HCT116 (cell line): Measurements from ENCODE around the gene FNDC1. TPM values are rescaled to one million over a fixed set of nuclear protein-coding genes. Genes with fewer than 3 reads are reported as not detected.

ENCODE experiments used
- ATAC-seq: fragments of 200-7000 bp; cut with Tn5 transposase; 2 replicates; pipeline ENCODE4 v1.9.1; 2020; ENCODE audit warnings: mild to moderate bottlenecking, moderate library complexity
- BruUV-seq: library from RNA; stranded (reverse); fragments of 400-500 nt; replicated peaks from 2 replicates; lab custom pipeline; 2021; lab: Mats Ljungman, UMichigan
- CTCF ChIA-PET: fragments of 300-600 bp; sonication (Branson Sonifier 250); formaldehyde crosslinking; loops from one replicate; lab custom pipeline; 2021; ENCODE audit warnings: antibody characterized with exemption; lab: Charles Lee
- POLR2A ChIA-PET: fragments of 300-600, 350-600 bp; sonication (Branson Sonifier 250); formaldehyde crosslinking; loops from one replicate; lab custom pipeline; 2021; ENCODE audit warnings: antibody characterized with exemption; lab: Charles Lee
- RAD21 ChIA-PET, 2 experiments: fragments of 300-600 bp; sonication (Branson Sonifier 250); formaldehyde crosslinking; loops; one replicate each; lab custom pipeline; 2023; ENCODE audit warnings: low total read pairs in 2 of 2; ENCODE audit not compliant: uncharacterized antibody in 2 of 2, unreplicated experiment in 2 of 2, low non-redundant PET in 1 of 2; lab: Charles Lee
- DNase-seq: peaks from one replicate; pipeline ENCODE4 v3.0.0-alpha.2; 2010; ENCODE audit warnings: low read depth, low spot score
- H2AFZ ChIP-seq: fragments of 200-600 bp; shearing (Covaris generic), sonication (generic); 2 replicates; pipeline ENCODE4 v1.6.1; 2017; ENCODE audit warnings: low read depth, mixed run types, mixed read lengths, antibody characterized with exemption, low read length; ENCODE audit not compliant: poor library complexity, severe bottlenecking
- H3K27ac ChIP-seq: 2 replicates; pipeline ENCODE4 v1.5.1; 2012; ENCODE audit warnings: low read depth, low read length
- H3K27me3 ChIP-seq: fragments of 200-600 bp; sonication (generic); 2 replicates; pipeline ENCODE4 v1.6.1; 2016; ENCODE audit warnings: mixed run types, low read length, mixed read lengths; ENCODE audit not compliant: insufficient read depth
- H3K36me3 ChIP-seq, 2 experiments: fragments of 200-500 bp in 1 of 2; fragments of 200-600 bp in 1 of 2; sonication (Bioruptor generic) in 1 of 2; sonication (generic) in 1 of 2; 2 replicates each; pipeline versions ENCODE4 v1.5.1 to v1.6.1; 2014 to 2016; ENCODE audit warnings: low read length in 2 of 2, inconsistent platforms in 1 of 2, mixed read lengths in 1 of 2, mixed run types in 1 of 2; ENCODE audit not compliant: insufficient read depth in 2 of 2, control insufficient read depth in 1 of 2
- H3K4me1 ChIP-seq, 2 experiments: fragments of 200-600 bp in 1 of 2; sonication (generic) in 1 of 2; 2 replicates each; pipeline versions ENCODE4 v1.5.1 to v1.6.1; 2012 to 2017; ENCODE audit warnings: low read length in 2 of 2, inconsistent platforms in 1 of 2, mild to moderate bottlenecking in 1 of 2, mixed read lengths in 1 of 2, mixed run types in 1 of 2, moderate library complexity in 1 of 2; ENCODE audit not compliant: insufficient read depth in 2 of 2, control insufficient read depth in 1 of 2
- H3K4me2 ChIP-seq: fragments of 200-600 bp; sonication (generic); 2 replicates; pipeline ENCODE4 v1.6.1; 2017; ENCODE audit warnings: mixed run types, low read length, mixed read lengths
- H3K4me3 ChIP-seq, 2 experiments: fragments of 200-600 bp in 1 of 2; sonication (generic) in 1 of 2; replicated peaks in 1 of 2; 2 replicates each; pipeline ENCODE4 v1.5.1; 2011 to 2016; ENCODE audit warnings: low read length in 2 of 2, control low read depth in 1 of 2, low read depth in 1 of 2, mild to moderate bottlenecking in 1 of 2, mixed read lengths in 1 of 2, mixed run types in 1 of 2
- H3K79me2 ChIP-seq: fragments of 200-600 bp; sonication (generic); 2 replicates; pipeline ENCODE4 v1.6.1; 2017; ENCODE audit warnings: mild to moderate bottlenecking, mixed run types, low read length, moderate library complexity, mixed read lengths; ENCODE audit not compliant: insufficient read depth
- H3K9ac ChIP-seq: fragments of 200-600 bp; sonication (generic); 2 replicates; pipeline ENCODE4 v1.6.1; 2016; ENCODE audit warnings: low read length, mixed read lengths
- H3K9me2 ChIP-seq: fragments of 200-600 bp; sonication (generic), shearing (Covaris generic); 2 replicates; pipeline ENCODE4 v1.6.1; 2017; ENCODE audit warnings: mixed run types, mild to moderate bottlenecking, moderate library complexity; ENCODE audit not compliant: insufficient read depth
- H3K9me3 ChIP-seq, 2 experiments: fragments of 200-500 bp in 1 of 2; fragments of 200-600 bp in 1 of 2; sonication (Bioruptor generic) in 1 of 2; sonication (generic) in 1 of 2; 2 replicates each; pipeline ENCODE4 v1.6.1; 2014 to 2017; ENCODE audit warnings: low read length in 2 of 2, mixed read lengths in 2 of 2, inconsistent platforms in 1 of 2, low read depth in 1 of 2, mild to moderate bottlenecking in 1 of 2, mixed run types in 1 of 2, moderate library complexity in 1 of 2; ENCODE audit not compliant: control insufficient read depth in 1 of 2, insufficient read depth in 1 of 2
- H4K20me1 ChIP-seq: fragments of 200-600 bp; sonication (generic), shearing (Covaris generic); 2 replicates; pipeline ENCODE4 v1.6.1; 2017; ENCODE audit warnings: mixed run types, mild to moderate bottlenecking, moderate library complexity; ENCODE audit not compliant: insufficient read depth
- CBX3 ChIP-seq: IDR thresholded peaks from 2 replicates; pipeline ENCODE4 v1.6.1; 2012; ENCODE audit warnings: low read depth
- CTCF ChIP-seq, 3 experiments: fragments of 200-600 bp in 1 of 3; sonication (generic) in 1 of 3; IDR thresholded peaks in 2 of 3; conservative IDR thresholded peaks in 1 of 3; 2 replicates each; pipeline ENCODE4 v1.5.1; 2012 to 2017; ENCODE audit warnings: low read depth in 2 of 3, low read length in 2 of 3, antibody characterized with exemption in 1 of 3, borderline replicate concordance in 1 of 3, control low read depth in 1 of 3, mild to moderate bottlenecking in 1 of 3, mixed read lengths in 1 of 3, mixed run types in 1 of 3, moderate library complexity in 1 of 3; ENCODE audit not compliant: insufficient read depth in 1 of 3
- EGR1 ChIP-seq: IDR thresholded peaks from 2 replicates; pipeline ENCODE4 v1.6.1; 2012; ENCODE audit warnings: low read depth
- ELF1 ChIP-seq: IDR thresholded peaks from 2 replicates; pipeline ENCODE4 v1.6.1; 2012; ENCODE audit warnings: low read depth, borderline replicate concordance
- EZH2 ChIP-seq: fragments of 200-600 bp; sonication (generic); IDR thresholded peaks from 2 replicates; pipeline ENCODE4 v1.6.1; 2017; ENCODE audit warnings: antibody characterized with exemption, mixed run types
- MAX ChIP-seq: IDR thresholded peaks from 2 replicates; pipeline ENCODE4 v1.6.1; 2012
- POLR2AphosphoS5 ChIP-seq: IDR thresholded peaks from 2 replicates; pipeline ENCODE4 v1.6.1; 2011; ENCODE audit warnings: mild to moderate bottlenecking, low read depth, low read length, moderate library complexity
- RAD21 ChIP-seq: IDR thresholded peaks from 2 replicates; pipeline ENCODE4 v1.6.1; 2012; ENCODE audit warnings: low read depth, mild to moderate bottlenecking
- TCF7L2 ChIP-seq: IDR thresholded peaks from 2 replicates; pipeline ENCODE4 v1.7.0; 2011; ENCODE audit warnings: borderline replicate concordance, inconsistent platforms; ENCODE audit not compliant: insufficient read depth, insufficient read length; ENCODE audit errors: extremely low read depth
- ZFX ChIP-seq: fragments of 450-650 bp; IDR thresholded peaks from 2 replicates; pipeline ENCODE4 v1.6.1; 2017
- ZNF274 ChIP-seq: fragments of 200-500 bp; sonication (Bioruptor generic); IDR thresholded peaks from 2 replicates; pipeline ENCODE4 v1.6.1; 2014; ENCODE audit warnings: mild to moderate bottlenecking, low read depth, low read length, inconsistent platforms
- intact Hi-C: fragments of 100-400 bp; cut with micrococcal nuclease; formaldehyde crosslinking; loops from 2 replicates; pipeline ENCODE4 v1.10.0; 2022
- total RNA-seq: library from RNA; stranded (reverse); gene quantifications from one replicate; pipeline ENCODE4 v1.2.1, GENCODE V29; 2021; ENCODE audit not compliant: unreplicated experiment
- TF ChIP-seq, protein P1 (sequence below): IDR thresholded peaks from 2 replicates; pipeline ENCODE4 v1.6.1; 2011; ENCODE audit warnings: mild to moderate bottlenecking, low read length, moderate library complexity; ENCODE audit not compliant: insufficient replicate concordance; ENCODE audit errors: extremely low read depth
- TF ChIP-seq, protein P2 (sequence below): IDR thresholded peaks from 2 replicates; pipeline ENCODE4 v1.6.1; 2012; ENCODE audit warnings: low read depth

Gene FNDC1
- total RNA-seq, 1 experiment from 2014 or later, result 0.07 TPM

DNA sequence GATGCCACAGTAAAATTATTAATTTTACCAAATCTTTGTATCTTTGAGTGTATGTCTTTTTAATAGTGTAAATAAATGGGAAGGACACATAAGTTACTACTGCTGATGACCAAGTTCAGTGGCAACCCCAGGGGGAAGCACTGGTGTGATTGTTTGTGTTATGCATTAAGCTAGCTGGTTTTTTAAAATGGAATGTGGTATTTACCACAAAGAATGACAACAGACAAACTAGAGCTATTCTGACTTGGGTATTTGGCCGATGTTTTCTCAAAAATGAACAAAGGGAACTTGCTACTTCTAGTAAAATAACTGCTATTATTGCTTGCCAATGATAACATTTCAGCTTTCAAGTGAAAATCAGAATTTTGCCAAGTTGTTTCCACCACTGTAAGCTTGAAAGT, 2.9 kb downstream of the FNDC1 start:
- CTCF ChIA-PET, result interaction anchor here (1.3 to 2.0 kb wide), 2 partner anchors 462 to 482 kb away, joined by 3 to 8 read pairs; no protein-coding TSS in a partner anchor
- Histone ChIP-seq H2AFZ (no peak overlapping the region), H3K79me2 (no peaks in the 10 kb centered on the region), H4K20me1 (no peaks in the 10 kb centered on the region), H3K27me3 (peaks cover 15% of the 10 kb centered on the region; the same call in 1 of the 2 replicates), H3K36me3 (no peaks in the 10 kb centered on the region), H3K27ac (no peak overlapping the region), H3K9me2 (no peaks in the 10 kb centered on the region), H3K9me3 (no peaks in the 10 kb centered on the region), H3K4me3 (no peak overlapping the region), H3K4me2 (no peak overlapping the region), H3K9ac (no peak overlapping the region), H3K4me1 (no peaks in the 10 kb centered on the region; a peak in 1 of 4 replicates)
- no peak for TF ChIP-seq RAD21
- no peak for TF ChIP-seq EZH2
- no peak for TF ChIP-seq ZFX
- TF ChIP-seq EGR1, result no peak
- no peak for TF ChIP-seq POLR2AphosphoS5
- TF ChIP-seq, protein P1, sequence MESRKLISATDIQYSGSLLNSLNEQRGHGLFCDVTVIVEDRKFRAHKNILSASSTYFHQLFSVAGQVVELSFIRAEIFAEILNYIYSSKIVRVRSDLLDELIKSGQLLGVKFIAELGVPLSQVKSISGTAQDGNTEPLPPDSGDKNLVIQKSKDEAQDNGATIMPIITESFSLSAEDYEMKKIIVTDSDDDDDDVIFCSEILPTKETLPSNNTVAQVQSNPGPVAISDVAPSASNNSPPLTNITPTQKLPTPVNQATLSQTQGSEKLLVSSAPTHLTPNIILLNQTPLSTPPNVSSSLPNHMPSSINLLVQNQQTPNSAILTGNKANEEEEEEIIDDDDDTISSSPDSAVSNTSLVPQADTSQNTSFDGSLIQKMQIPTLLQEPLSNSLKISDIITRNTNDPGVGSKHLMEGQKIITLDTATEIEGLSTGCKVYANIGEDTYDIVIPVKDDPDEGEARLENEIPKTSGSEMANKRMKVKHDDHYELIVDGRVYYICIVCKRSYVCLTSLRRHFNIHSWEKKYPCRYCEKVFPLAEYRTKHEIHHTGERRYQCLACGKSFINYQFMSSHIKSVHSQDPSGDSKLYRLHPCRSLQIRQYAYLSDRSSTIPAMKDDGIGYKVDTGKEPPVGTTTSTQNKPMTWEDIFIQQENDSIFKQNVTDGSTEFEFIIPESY, result no peak
- TF ChIP-seq ZNF274, result no peak
- no peak for TF ChIP-seq MAX
- TF ChIP-seq, protein P2, sequence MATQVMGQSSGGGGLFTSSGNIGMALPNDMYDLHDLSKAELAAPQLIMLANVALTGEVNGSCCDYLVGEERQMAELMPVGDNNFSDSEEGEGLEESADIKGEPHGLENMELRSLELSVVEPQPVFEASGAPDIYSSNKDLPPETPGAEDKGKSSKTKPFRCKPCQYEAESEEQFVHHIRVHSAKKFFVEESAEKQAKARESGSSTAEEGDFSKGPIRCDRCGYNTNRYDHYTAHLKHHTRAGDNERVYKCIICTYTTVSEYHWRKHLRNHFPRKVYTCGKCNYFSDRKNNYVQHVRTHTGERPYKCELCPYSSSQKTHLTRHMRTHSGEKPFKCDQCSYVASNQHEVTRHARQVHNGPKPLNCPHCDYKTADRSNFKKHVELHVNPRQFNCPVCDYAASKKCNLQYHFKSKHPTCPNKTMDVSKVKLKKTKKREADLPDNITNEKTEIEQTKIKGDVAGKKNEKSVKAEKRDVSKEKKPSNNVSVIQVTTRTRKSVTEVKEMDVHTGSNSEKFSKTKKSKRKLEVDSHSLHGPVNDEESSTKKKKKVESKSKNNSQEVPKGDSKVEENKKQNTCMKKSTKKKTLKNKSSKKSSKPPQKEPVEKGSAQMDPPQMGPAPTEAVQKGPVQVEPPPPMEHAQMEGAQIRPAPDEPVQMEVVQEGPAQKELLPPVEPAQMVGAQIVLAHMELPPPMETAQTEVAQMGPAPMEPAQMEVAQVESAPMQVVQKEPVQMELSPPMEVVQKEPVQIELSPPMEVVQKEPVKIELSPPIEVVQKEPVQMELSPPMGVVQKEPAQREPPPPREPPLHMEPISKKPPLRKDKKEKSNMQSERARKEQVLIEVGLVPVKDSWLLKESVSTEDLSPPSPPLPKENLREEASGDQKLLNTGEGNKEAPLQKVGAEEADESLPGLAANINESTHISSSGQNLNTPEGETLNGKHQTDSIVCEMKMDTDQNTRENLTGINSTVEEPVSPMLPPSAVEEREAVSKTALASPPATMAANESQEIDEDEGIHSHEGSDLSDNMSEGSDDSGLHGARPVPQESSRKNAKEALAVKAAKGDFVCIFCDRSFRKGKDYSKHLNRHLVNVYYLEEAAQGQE, result no peak
- no peak for TF ChIP-seq CTCF (IDR thresholded peaks at IDR 0.05 in 2 of 3, conservative IDR thresholded peaks at IDR 0.05 in 1 of 3; ENCODE audit: borderline replicate concordance in 1 of 3, insufficient read depth in 1 of 3, low read depth in 2 of 3, low read length in 2 of 3)
- no peak for TF ChIP-seq CBX3
- no peak for TF ChIP-seq ELF1
- no peak for TF ChIP-seq TCF7L2
- ATAC-seq (no peak), DNase-seq (no peak)
- POLR2A ChIA-PET, result no interaction called here
- RAD21 ChIA-PET, result no interaction called here
- BruUV-seq, result no TSS peak
- intact Hi-C loops, result loop anchor here (10.0 kb wide), 1 partner anchor 683 kb away; no protein-coding TSS in a partner anchor
